GM19193 (cell line): ENCODE data around the gene MLLT6.

Experiments used
- POLR2A ChIP-seq: IDR thresholded peaks from 4 replicates; pipeline ENCODE4 v1.6.1; 2011; ENCODE audit not compliant: insufficient read depth, insufficient read length; ENCODE audit errors: extremely low read depth

Gene MLLT6

DNA sequence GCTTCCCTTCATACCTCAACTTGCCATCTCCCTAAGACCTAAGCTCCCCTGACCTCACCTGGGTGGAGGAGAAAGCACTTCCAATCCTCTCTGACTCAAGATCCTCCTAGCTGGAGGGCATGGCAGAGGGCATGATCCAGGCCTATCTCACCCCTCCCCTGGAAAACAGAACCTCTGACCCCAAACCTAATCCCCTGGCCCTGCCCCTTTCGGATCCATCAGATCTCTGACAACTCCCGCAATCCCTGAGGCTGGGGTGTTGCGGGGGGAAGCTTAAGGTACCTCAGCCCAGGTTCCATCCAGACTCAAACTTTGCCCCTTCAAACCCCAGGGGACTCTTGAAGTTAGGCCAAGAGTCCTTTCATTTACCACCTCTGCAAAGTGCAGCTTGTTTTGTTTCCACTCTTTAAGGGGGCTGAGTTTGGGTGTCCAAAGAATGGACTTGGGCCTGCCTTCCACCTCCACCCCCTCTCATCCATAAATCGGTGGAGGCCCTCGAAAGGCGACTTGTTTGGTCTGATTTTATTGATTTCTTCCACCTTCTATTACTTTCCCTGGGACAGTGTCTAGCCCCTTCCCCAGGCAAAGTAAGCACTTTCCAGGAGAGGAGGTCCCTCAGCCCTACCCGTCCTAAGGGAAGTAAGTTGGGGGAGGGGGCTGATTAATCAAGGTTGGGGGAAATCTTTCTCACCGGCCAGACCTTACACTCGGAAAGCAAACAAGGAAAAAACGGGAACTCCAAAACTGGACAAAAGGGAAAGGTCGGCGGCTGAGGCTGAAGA lies 32.9 kb upstream of the MLLT6 start:
- TF ChIP-seq POLR2A = no peak

DNA sequence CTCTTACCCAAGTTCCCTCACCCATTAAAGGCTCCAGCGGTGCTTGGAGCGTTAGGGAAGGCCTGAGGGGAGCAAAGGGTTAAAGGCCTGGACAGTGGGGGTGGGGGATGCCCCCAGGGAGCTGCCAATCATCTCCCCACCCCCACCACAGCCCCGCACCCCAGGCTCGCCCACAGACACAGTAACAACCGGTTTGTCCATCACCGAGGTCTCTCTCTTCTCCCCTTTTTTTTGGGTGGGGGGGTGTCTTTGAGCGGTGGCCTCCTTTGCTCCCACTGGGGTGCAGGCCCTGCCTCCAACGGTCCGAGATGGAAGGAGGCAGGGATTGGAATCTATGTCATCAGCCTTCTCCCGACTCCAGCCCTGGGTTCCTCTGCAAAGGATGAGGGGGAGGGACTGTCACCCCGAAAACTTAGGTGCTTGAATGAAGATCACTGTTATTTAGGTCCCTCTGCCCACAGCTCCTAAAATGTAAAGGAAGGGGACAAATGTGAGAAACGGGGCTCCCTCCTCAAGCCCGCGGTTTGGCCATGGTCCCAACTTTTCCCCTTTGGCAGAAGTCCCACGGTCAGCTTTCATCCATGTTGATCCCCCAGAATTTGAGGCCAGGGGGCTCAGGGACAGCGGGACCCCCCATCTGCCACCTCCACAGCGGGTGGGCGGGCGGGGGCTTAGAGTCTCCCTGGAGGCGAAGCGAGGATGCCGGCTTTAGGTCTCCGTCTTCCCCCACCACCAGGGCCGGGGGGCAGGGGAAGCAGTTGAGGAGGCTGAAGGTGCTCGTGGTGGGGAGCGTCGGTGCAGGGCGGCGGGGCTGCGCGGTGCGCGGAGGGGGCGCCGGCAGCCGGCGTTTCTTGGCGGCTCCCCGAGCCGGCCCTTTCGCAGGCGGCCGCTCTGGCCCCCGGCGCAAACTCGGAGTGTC lies 32.0 kb upstream of the MLLT6 start:
- TF ChIP-seq POLR2A = no peak

DNA sequence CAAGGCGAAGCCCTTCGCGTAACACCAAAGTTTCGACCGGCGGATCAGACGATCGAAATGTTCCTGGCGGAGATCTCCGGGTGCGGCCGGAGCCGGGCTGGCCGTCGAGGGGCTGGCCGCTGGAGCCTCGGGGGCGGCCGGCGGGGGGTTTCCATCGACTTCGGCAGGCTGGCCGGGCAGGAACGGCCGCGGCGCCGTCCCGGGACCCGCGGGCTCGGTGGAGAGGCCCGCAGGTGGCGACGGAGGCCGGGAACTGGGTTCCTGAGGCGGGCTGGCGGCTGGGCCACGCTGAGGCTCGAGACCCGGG lies 31.4 kb upstream of the MLLT6 start:
- TF ChIP-seq POLR2A = no peak

DNA sequence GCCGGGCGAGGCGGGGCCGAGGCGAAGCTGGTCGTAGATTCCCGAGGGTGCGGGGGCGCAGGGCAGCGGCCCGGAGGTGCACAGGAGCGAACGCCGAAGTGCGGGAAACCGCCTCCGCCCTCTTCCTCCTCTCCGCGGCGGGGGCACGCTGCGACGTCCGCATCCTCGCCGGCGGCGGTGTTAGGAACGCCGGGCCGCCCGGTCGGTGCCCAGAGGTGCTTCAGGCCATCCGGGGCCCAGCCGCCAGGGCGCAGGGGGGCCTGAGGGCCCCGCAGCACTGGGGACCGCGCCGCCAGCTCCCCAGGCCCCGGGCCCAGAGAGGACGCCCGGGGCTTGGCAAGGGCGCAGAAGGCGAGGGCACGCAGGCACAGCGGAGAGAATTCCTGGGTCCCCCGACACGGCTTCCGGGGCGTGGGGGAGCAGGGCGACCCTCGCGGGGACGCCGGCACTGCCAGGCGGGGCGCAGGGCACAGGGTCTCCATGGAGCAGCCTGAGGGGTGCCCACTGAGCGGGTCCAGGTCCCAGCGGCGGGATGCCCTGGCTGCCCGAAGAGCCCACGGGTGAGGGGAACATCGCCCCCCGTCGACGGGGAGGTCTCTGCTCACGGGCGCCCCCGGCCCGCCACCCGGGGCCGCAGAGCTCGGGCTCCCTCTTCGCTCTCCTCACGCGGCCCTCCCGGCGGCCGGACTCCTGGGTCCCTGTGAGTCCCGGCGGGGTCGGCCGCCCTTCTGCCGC lies 30.9 kb upstream of the MLLT6 start:
- no peak for TF ChIP-seq POLR2A

DNA sequence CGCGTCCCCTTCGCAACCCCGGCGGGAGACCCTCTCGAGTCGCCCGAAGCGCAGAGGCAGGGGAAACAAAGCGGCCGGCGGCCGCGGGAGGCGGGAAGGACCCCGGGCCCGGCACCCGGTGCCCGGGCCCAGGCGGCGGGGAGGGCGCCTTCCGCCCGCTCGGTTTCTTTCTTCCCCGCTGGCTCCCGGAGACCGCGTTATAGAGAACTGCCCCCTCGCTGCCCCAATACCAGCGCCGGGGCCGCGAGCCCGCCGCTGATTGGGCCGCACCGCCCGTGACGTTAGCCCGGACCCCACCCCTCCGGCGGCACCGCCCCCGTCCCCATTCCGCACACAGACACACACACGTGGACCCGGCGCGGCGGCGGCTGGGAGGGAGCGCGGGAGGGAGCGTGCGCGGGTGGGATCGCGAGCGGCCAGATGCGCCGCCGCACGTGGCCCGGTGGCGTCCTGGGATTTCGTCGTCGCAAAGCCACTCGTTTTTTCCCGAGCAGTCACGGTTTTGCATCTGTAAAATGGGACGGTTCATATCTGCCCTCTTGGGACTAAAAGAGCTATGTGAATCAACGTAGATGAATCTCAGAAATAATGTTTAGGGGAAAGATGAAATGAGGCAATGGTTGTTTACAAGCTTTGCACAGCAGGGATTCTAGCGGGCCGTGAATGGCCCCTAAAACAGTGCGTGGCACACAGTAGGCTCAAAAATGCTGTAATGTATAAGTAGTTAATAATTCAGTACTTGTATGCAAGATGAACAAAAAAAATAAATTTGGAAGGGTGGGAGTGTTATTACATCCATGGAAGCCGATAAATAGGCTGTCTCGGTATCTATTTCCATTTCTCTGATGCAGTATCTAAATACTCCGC lies 30.1 kb upstream of the MLLT6 start, which contains the start of gene EPOP:
TSS of gene EPOP (minus strand) at position 209 of the 867 bp plus-strand sequence. CDS start 462 bp downstream, outside the sequence.
- peak; percentile 36 for TF ChIP-seq POLR2A

DNA sequence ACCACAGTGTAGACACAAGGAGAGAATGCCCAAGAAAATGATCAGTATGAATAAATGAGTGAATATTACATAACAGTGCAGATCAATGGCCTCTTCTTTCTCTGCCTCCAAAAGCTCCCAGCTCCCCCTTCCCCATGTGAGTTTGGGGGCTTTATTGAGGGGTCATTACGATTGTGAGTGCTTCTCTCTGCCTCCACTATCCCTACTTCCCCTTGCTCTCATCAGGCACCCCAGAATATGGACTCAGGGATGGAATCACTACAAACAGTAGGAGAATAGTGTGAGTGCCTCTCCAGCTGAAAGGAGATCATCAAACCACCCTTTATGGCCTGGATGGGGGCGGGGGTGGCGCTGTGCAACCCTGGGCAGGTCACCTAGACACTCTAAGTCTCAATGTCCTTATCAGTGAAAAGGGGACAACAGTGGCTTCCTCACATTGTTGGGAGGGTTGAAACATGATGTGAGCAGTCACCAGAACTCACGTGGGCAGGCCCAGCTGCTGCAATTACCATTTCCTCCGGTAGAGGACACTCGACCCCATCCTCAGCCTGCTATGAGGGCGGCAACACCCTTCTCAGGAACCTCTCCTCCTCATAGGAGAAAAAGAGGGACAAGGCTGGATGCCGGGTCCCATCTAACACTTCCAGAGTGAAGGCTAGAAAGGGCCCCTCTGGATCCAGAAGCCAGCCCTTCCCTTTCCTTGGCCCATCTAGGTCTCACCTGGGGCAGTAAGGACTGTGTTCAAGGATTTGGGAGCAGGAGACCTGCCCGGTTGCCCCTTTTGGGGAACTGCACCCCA lies 28.2 kb upstream of the MLLT6 start:
- no peak for TF ChIP-seq POLR2A

DNA sequence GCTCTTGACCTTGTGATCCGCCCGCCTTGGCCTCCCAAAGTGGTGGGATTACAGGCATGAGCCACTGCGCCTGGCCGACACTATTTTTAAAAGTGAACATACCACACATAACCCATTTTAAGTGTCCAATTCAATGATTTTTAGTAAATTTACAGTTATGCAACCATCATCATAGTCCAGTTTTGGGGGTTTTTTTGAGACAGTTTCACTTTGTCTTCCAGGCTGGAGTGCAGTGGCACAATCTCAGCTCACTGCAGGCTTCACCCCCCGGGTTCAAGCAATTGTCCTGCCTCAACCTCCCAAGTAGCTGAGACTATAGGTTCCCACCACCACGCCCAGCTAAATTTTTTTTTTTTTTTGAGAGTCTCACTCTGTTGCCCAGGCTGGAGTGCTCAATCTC lies 27.3 kb upstream of the MLLT6 start:
- TF ChIP-seq POLR2A = no peak

DNA sequence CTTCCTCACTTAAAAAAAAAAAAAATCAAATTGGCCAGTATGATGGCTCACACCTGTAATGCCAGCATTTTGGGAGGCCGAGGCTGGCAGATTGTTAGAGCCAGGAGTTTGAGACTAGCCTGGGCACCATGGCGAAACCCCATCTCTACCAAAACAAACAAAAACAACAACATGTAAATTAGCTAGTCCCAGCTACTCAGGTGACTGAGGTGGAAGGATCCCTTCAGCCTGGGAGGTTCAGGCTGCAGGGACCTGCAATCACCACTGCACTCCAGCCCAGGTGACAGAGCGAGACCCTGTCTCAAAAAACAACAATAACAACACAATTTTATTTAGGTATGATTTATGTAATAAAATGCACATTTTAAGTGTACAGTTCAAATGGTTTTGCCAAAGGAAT lies 24.0 kb upstream of the MLLT6 start:
- TF ChIP-seq POLR2A = no peak

DNA sequence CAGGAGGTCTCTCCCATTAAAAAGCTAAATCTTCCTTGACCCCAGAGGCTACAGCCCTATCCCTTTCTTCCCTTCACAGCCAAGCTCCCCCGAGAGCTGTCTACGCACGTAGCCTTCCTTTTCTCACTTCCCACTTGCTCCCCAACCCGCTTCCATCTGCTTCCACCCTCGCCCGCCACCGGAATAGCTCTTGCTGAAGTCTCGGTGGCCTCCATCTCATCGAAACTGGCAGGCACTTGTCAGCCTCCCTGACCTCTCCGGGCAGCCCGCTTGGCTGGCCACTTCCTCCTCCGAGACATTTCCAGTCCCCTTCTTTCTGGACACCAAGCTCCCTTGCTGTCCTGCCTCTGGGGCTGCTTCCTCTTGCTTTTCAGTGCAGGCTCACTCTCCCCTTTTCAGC lies 19.6 kb upstream of the MLLT6 start:
- no peak for TF ChIP-seq POLR2A

DNA sequence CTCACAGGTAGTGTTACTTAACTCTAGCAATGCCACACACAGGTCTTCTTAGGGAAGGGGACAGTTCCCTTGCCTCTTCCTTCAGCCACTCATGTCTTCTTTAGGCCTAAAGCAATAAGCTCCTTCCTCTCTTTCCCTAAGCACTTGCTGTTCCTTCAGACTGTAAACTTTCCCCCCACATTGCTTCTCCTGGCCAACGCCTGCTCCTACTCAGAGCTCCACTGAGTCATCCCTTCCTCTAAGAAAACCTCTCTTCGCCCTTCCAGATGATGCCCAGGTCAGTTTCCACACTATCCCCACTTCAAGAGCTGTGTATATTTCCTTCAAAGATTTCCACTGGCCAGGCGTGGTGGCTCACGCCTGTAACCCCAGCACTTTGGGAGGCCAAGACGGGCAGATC lies 17.8 kb upstream of the MLLT6 start:
- TF ChIP-seq POLR2A = no peak

DNA sequence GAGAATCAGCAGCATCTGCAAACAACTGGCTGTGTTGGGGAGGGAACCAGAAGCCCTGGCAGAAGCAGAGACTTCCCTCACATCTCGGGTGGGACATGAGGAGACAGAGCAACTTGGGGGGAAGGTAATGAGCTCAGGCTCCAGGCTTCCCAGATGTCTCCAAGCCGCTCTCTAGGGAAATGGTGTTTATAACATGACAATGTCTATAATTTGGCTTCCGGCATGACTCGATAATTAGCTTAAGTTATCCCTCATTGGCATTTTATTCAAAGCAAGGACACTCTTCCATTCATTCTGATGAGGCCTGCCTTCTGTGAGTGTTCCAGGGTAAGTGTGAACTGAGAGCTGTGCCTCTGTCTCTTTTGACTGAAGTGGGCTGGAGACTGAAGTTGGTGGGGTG lies 14.7 kb upstream of the MLLT6 start:
- TF ChIP-seq POLR2A = no peak

DNA sequence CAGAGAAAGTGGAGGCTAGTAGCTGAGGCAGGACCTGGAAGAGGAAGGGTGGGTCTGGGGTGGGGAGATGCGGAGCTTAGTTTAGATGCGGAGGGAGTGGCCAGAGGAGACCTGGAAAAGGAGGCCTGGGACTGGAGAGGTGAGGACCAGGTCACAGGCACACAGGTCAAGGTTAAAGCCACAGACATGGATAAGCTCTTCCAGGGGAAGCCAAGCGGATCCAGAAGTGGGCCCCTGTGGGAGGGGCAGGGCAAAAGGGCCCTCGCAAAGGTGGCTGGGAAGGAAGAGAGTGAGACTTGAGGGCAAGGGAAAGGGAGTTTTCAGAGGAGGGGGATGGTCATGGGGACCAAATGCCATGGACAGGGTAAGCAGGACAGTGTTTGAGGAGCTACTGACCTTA lies 13.9 kb upstream of the MLLT6 start:
- TF ChIP-seq POLR2A = no peak

DNA sequence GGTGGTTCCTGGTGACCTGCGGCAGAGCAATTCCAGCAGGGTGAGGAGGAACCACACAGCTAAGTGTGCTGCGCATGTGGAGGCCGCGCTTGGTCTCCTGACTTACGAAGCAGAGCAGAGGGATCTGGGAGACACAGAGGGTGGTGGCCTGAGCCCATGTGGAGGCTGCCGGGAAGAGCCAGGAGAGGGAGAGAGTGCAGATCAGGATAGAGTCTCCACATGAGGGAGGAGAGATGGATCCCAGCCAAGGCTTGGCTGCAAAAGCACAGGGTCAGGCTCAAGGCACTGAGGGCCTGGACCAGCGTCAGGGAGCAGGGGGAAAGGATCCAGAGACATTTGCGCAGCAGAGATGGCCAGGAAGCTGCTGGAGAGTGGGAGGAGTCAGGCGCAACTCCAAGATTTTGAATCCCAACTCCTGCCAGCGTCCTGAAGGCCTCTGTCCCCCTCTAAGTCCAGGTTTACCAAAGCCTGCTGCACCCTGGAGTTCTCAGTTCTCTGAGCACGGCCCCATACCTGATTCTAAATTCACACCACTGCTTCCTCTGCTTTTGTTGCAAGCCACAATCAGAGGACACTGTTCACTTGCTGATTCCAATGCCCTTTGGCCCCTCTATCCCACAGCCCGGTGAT lies 11.3 kb upstream of the MLLT6 start:
- no peak for TF ChIP-seq POLR2A
